ENCODE data around the gene DCUN1D1.

DNA sequence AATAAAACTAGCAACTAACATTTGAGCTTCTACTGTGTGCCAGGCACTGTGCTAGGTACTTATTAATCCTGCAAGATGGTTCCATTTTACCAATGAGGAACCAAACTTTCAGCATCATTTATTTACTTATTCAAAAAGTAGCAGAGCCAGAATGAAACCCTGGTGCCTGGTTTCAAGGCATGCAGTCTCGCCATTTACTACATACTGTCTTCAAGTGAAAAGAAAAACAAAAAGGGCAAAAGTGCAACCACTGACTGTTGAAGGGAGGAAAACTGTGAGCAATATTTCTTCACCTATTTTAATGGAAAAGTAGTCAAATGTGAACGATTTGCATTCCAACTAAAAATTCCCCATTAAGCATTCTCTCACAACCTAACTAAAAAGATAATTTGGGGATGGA is 8.7 kb downstream of the DCUN1D1 start:
- TF ChIP-seq, protein P1, sequence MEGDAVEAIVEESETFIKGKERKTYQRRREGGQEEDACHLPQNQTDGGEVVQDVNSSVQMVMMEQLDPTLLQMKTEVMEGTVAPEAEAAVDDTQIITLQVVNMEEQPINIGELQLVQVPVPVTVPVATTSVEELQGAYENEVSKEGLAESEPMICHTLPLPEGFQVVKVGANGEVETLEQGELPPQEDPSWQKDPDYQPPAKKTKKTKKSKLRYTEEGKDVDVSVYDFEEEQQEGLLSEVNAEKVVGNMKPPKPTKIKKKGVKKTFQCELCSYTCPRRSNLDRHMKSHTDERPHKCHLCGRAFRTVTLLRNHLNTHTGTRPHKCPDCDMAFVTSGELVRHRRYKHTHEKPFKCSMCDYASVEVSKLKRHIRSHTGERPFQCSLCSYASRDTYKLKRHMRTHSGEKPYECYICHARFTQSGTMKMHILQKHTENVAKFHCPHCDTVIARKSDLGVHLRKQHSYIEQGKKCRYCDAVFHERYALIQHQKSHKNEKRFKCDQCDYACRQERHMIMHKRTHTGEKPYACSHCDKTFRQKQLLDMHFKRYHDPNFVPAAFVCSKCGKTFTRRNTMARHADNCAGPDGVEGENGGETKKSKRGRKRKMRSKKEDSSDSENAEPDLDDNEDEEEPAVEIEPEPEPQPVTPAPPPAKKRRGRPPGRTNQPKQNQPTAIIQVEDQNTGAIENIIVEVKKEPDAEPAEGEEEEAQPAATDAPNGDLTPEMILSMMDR (conservative IDR thresholded peaks at IDR 0.05; ENCODE audit: low read depth, low read length): no peak
- no peak for TF ChIP-seq EZH2 (IDR thresholded peaks at IDR 0.05; ENCODE audit: borderline replicate concordance, low read depth, low read length, poor library complexity, severe bottlenecking)

Data from A673 (cell line).